Sigmoid colon (tissue), 4 donors: ENCODE results near the gene DNAJB12.

Experiments used
- POLR2A ChIP-seq, 2 donors: fragments of 450-650 bp; IDR thresholded peaks; one replicate each; pipeline ENCODE4 v1.6.1; 2016; ENCODE audit warnings: antibody characterized with exemption in 2 of 2, mild to moderate bottlenecking in 2 of 2, moderate library complexity in 2 of 2
- POLR2AphosphoS5 ChIP-seq, 4 donors: sonication (generic); formaldehyde crosslinking; IDR thresholded peaks; one replicate each; pipeline ENCODE4 v1.6.1; 2017; ENCODE audit warnings: antibody characterized with exemption in 4 of 4
- TF ChIP-seq, protein P1 (sequence below), 4 experiments: fragments of 450-650 bp in 3 of 4; fragments of 200-600 bp in 1 of 4; IDR thresholded peaks; one replicate each; pipeline ENCODE4 v1.5.1; 2016 to 2019; ENCODE audit warnings: antibody characterized with exemption in 4 of 4, mild to moderate bottlenecking in 3 of 4, moderate library complexity in 2 of 4

GRCh38 chr10:72310241-72310633 lies 44.5 kb downstream of the DNAJB12 start:
- TF ChIP-seq, protein P1, sequence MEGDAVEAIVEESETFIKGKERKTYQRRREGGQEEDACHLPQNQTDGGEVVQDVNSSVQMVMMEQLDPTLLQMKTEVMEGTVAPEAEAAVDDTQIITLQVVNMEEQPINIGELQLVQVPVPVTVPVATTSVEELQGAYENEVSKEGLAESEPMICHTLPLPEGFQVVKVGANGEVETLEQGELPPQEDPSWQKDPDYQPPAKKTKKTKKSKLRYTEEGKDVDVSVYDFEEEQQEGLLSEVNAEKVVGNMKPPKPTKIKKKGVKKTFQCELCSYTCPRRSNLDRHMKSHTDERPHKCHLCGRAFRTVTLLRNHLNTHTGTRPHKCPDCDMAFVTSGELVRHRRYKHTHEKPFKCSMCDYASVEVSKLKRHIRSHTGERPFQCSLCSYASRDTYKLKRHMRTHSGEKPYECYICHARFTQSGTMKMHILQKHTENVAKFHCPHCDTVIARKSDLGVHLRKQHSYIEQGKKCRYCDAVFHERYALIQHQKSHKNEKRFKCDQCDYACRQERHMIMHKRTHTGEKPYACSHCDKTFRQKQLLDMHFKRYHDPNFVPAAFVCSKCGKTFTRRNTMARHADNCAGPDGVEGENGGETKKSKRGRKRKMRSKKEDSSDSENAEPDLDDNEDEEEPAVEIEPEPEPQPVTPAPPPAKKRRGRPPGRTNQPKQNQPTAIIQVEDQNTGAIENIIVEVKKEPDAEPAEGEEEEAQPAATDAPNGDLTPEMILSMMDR (IDR thresholded peaks at IDR 0.05), result no peak
- no peak for TF ChIP-seq POLR2A (IDR thresholded peaks at IDR 0.05)
- TF ChIP-seq POLR2AphosphoS5 (IDR thresholded peaks at IDR 0.05), result no peak
